IPS-NIHi7 (cell line): Measurements from ENCODE around the gene INPP5D.
A peak's percentile ranks its signal among the peaks of the same experiment; 100 is the strongest.
"Not testable (repeated sequence)": the region's sequence is repeated elsewhere in the genome, so short reads cannot be mapped to it uniquely, and the experiment has no call there.

Experiments
- DNase-seq: peaks from one replicate; pipeline ENCODE4 v3.0.0; 2012; ENCODE audit warnings: mixed read lengths; ENCODE audit errors: extremely low spot score

The INPP5D gene

DNA sequence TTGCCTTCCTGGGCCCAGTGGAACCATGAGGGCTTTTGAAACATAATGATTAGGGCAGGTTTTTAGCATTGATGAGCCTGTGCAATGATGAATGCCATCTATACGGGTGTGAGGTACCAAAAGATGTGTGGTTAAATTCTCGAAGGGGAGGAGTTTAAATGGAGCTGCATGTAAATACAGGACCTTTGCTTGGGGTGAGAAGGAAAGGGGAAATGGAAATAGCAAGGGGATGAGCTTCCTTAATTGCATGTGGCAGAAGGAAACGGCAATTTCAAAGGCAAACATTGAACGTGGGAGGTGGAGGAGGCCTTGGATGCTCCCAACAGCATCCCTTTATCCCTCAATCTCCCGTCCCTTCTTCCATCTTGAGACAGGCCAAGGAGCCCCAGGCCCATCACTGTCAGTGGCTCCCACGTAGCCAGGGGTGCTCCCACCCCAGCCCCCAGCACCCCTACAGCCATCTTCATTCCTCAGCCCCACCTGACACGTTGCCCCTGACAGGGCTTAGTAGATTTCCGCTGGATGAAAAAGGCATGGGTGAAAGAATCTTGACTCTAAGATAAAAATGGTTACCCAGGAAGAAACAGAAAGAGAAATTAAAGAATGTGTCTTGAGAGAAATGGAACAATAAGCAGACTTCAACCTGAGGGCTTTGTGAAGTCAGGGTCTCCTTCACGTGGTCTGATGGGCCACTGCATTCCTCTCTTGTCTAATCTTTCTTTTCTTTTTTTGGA is 32.5 kb downstream of the INPP5D start:
- no peak for DNase-seq

DNA sequence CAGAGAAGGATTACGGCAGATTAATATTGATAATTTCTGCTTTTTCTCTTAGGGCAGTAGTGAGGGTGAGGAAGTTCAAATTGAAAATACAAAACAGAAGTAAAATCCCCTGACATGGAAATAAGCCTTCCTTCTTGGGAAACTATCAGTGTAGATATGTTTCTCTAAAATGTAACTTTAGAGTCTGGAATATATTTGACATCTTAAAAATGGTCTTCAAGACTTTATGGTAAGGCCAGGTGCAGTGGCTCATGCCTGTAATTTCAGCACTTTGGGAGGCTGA is 33.0 kb downstream of the INPP5D start:
- no peak for DNase-seq

DNA sequence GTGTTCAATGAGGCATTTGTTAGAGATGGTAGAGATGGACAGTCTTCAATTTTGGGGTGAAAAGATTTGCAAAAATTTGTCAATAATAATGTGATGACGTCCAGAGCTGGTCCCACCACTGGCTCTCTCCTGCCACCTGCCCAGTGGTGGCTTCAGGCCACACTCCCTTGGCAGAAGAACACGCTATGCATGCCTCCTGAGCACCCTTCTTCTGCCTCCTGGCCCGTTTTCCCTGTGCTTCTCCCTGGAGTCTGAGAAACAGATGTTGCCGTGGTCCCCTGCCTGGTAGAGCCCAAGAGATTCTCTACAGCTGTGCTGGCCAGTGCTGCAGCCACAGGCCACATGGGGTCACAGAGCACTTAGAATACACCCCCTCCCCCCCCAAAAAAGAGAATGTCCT is 33.6 kb downstream of the INPP5D start:
- DNase-seq: no peak

DNA sequence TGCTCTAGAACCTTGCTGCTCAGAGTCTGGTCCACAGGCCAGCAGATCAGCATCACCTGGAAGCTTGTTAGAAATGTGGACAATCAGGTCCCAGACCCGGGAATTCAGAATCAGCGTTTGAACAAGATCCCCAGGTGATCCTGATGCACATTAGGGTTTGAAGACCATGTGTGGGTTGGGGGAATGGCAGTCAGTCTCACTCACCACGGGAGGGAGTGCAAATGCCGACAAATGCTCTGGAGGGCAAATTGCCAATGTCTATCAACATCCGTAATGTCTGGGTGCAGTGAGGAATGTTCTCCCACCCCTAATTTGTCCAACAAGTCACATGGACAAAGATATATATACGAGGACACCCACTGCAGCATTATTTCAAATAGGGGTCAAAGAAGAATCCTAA is 34.5 kb downstream of the INPP5D start:
- DNase-seq: no peak

DNA sequence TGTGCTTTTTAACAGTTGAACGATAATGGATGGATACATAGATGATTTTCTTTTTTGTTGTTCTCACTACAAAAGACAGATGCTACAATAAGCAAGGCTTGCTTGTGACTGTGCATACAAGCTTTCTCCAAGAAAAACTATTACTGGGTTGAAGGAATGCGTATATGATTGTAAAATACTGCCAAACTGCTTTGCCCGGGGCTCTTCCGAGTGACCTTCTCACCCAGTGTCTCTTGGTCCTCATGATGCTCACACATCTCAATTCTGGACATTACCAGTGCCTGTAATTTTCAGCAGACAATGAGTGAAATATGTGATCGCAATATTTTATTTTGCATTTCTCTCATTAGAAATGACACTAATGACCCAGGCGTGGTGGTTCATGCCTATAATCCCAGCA is 35.9 kb downstream of the INPP5D start:
- no peak for DNase-seq

DNA sequence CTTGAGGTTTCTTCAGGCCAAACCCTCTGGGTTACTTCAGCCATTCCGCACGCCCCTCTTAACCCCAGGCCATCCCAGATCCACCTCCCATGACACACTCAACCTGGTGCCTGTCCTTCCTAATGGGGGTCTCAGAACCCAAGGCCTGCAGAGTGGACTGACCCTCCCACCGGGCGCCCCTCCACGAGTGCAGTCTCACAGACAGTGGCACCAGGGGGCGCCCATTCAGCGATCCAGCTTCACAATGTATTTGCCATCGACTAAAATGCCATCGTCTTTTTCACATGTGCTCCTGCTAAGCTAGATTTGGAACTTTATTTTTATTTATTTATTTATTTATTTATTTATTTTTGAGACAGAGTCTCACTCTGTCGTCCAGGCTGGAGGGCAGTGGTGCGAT is 38.5 kb downstream of the INPP5D start:
- peak; percentile 77 for DNase-seq

DNA sequence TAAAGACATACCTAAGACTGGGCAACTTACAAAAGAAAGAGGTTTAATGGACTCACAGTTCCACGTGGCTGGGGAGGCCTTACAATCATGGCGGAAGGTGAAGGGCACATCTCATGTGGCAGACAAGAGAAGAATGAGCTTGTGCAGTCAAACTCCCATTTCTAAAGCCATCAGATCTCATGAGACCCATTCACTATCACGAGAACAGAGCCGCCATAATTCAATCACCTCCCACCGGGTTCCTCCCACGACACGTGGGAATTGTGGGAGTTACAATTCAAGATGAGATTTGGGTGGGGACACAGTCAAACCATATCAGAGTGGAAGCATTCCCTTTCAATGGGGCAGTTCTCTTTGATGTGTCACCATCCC is 39.7 kb downstream of the INPP5D start:
- DNase-seq: not testable (repeated sequence)

DNA sequence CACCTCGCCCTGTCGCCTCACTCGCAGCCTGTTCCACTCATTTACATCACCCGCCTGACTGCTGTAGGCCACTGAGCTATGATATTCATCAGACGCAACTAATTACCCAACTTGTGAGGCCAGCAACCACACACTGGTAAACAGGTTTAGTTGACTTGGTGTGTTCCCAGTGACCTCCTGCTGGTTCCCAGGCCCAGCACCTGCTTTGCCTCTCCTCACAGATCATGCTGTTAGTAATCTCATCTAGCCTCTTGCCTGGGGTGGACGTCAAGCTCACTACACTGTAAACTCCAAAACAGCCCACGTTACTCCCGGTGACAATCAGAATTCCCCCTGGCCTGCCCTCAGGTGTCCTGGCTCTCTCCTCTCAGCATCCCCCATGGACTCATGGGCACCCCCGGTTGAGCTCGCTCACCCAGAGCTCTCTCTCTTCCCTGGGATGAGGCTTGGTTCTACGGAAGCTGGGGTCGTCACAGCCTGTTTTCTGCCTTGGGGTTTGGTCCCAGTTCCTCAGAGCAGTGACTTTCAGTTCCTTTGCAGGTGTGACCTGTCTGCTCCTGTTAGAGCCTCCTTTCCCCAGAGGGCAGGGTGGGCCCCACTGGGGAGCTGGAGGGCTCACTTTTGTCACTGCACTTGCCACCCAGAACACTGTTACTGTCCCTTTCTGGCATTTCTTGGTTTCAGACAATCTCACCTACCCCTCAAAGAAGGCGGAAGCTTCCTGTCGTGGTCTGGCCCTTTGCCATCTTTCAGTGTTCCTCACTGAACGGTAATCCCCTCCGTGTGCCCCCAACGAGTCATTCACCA is 40.3 kb downstream of the INPP5D start:
- DNase-seq: no peak

DNA sequence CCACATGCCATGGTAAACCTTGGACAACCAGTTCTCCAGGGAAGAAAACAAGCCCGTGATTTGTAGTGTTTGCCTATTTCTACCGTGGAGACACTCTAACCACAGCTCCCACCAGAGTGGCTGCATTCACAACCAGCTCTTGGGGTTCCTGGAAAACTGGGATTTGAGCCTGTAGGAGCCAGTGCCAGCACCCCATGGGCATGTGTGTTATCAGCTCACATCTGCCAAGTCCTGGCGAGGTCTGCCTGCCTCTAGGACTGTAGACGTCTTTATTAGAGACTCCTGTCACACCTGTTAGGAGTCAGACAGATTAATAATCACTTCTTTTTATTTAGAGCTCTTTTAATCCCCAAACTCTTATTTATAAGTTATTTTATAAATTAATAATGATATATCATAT is 41.0 kb downstream of the INPP5D start:
- no peak for DNase-seq

DNA sequence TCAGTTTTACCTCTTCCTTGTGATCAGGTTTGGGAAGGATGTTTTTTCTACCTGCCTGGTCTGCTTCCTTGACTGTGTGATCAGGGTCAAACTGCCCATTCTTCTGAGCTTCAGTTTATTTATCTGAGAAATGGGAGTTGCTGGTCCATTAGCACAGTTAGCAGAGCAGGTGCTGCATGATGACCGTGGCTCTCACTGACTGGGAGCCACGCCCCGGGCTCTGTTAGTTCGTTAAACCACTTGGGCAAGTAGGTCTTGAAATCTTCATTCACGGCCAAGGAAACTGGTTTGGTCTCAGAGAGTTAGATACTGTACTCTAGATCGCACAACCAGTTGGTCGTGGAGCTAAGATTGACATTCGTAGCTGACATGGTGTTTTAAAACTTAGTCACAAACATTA is 41.7 kb downstream of the INPP5D start:
- no peak for DNase-seq

DNA sequence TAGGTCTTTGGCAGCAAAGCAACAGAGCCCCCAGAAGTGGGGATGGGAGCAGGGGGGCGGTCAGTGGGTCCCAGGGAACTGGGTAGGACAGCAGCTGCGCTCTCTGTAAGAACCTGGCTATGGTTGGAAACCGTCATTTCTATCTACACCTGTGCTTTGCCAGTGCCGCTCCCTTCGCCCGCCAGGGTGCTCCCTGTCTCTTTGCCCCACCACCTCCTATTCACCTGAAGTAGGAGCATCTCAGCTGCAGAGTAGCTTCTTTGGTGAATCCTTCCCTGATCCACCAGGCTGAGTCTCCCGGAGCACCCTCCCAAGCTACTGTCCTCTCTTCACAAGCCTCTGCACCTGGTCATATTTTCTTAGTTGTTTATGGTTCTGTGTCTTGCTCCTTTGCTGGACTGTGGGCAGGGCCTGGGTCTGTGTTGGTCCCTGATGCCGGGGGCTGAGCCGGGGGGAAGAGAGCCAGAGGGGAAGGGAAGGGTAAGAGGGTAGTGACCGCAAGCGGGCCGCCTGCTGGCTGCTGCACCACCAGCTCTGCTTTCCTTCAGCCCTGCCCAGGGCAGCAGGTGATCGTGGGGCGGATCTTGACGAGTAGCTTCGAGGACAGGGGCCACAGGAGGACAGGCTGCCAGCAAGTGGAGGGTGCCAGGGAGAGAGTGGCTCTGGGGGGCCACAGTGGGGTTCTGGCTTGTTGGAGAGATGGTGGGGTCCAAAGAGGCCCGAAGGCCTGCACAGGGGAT is 45.2 kb downstream of the INPP5D start:
- no peak for DNase-seq

DNA sequence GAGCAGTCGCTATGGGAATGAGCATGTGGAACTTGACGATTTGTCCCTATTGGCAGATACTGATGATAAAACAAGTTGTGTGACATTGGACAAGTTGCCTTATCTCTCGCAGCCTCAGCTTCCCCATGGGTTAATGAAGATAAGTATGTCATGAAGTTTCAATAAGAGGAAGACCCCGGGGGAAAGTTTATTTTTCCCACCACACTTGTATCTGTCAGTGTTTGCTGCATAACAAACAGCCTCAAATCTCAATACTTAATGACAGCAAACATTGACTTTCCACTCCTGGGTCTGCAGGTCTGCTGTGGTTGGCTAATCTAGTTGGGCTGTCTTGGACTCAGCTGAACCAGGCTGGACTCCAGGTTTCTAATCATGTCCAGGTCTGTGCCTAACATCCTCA is 45.8 kb downstream of the INPP5D start:
- DNase-seq: no peak

DNA sequence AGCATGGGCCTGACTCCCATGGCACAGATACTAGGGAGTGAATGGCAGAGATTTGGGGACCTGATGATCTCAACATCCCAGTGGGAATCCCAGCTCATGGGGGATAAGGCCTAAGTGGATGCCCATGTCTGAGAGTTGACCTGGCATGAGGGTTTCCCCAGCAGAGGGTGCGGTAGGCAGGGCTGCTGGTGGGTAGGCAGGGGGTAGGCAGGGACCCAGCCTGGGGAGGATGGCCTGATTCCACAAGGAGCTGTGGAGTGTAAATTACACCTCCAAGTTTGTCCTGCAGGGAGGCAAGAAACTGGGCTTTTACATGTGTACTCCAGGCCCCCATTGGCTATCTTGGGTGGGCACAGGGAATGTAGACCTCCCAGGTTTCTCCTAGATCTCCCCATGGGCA is 46.9 kb downstream of the INPP5D start:
- no peak for DNase-seq

DNA sequence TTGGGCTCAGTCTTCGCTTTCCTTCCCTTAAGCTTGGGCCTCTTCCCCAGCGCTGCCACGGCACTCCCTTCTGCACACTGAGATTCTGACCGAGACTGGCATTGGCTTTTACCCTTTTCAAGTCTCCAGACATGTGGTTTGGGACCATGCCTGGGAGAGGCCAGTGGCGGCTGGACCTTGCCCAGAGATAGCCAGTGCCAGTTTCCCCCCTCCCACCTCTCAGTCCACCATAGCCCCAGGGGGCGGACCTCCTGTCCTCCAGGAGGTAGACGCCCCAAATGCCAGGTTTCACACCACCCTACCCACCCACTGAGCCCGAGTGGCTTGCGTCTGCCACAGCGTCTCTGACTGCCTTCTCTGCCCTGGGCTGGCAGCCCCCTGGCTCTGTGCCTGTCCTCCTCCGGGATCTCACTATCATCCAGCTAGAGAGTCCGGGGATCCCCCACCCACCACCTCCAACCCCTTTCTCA is 47.7 kb downstream of the INPP5D start:
- DNase-seq: no peak

DNA sequence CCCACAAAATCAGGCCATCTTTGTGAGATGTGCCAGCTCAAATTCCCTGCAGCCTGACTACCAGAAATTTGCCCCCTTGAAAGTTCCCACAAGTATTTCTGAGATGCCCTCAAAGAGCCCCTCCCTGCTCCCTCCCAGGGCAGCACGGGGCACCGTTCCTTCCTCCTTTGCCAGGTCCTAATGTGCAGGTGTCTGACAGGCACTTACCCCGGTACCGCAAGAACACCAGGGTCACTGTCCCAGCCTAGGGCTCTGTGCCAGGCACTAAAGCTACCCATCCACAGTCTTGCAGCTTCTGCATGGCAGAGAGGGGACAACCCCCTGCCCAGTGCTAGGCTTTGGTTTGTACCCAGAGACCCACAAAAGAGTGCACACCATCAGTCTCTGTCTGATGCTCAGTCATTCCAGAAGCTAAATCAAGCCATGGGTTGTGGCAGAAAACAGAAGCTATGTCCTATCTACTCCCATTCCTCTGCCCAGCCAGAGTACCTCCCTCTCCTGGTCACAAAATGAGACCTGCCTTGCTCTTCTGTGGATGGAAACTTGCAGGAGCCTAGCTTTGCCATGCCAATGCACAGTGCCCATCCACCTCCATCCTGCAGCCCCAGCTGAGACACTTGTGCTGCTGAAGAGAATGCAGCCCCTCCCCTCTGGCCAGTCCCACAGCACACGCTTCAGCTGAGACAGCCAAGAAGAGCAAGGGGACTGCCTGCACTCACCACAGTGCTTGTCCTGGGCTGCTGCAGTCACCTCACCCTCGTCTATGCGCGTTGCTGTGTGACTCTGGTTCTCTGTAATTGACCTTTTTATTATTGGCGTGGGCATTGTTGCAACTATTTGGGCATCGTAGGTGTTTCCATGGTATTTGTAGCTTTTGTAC is 48.7 kb downstream of the INPP5D start:
- no peak for DNase-seq

DNA sequence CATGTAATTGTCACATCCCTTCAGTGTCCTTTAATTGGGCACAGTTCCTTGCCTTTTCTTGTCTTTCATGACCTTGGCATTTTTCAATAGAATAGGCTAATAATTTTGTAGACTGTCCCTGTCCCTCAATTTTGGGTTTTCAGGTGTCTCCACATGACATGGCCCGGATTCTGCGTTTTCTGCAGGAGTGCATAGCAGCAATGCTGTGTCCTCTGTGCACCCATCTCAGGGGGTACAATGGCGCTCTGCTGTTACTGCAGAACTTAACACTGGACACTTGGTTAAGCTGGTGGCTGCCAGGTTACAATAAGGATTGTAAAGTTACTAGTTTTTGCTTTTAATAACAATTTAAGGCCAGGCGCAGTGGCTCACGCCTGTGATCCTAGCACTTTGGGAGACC is 51.3 kb downstream of the INPP5D start:
- no peak for DNase-seq

DNA sequence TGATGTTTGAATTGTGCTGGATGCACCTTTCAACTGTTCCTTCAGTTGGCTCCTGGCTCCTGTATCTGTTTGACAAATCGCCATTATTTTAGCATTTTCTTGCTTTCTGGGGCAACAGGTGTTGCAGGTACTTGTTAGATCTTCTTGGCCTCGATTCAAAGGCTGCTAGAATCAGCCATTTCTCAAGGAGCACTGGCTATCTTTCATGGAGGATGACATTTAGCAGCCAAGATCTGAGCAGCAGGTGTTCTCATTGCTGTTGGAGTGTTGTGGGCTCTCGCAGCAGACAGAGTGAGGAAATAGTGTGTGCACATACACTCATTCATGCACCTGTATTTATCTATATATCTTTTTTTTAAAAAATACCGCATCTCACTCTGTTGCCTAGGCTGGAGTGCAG is 52.2 kb downstream of the INPP5D start:
- no peak for DNase-seq

DNA sequence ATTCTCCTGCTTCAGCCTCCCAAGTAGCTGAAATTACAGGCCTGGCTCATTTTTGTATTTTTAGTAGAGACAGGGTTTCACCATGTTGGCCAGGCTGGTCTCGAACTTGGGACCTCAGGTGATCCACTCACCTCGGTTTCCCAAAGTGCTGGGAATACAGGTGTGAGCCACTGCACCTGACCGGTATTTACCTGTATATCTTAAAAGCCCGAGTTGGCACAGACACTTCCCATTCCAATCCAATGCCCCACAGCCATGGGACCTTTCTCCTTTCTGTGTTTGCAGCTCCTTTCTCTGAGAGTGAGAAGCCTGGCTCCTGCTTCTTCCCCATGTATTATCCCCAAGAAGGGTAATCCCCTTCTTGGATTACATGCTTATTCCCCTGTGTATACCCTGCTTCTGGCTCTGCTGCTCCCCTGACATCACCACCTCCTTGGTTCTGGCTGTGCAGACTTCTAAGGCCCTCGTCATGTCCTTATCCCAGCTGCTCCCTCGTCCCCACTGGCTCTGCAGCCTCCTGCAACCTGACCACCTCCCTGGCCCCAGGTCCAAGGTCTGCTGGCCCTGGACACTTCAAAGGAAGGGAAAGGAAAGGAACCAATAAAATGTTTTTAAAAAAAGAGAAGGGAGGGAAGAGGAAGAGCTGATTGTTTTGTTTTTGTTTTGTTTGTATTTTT is 52.8 kb downstream of the INPP5D start:
- DNase-seq: no peak

DNA sequence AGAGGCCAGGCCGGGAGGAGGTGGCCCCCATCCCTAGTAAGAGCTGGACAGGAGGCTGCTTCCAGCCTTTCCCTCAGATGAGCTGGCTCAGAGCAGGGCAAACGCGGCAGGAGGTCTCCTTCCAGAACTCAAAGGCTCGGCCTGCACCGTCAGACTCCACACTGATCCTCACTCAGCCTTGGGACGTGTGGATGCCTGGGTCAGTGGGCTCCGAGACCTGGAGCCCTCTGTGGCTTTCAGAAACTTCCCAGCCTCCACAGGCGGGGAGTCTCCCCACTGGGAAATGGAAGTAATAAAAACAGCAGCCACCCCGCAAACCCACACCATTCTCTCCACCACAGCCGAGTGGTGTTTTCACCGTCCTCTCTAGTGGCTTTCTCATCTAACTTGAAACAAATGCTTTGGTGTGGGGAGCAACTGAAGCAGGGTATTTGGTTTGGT is 54.3 kb downstream of the INPP5D start:
- no peak for DNase-seq

DNA sequence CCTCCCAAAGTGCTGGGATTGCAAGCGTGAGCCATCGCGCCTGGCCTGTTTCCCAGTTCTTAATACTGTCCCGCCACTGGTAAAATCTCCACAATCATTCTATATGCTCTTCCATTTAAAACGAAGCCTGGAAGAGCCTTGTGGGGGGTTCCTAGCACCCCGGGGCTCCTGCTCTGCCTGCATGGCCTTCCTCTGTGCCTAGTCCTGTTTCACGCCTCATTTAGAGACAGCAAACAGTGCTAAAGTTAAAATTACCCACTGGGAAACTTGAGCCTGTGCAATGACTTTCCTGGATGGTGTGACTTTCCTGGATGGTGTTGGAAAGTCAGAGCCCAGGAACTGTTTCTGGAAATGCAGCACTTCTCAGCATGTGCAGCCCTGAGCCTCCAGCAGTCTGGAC is 55.0 kb downstream of the INPP5D start:
- DNase-seq: no peak

DNA sequence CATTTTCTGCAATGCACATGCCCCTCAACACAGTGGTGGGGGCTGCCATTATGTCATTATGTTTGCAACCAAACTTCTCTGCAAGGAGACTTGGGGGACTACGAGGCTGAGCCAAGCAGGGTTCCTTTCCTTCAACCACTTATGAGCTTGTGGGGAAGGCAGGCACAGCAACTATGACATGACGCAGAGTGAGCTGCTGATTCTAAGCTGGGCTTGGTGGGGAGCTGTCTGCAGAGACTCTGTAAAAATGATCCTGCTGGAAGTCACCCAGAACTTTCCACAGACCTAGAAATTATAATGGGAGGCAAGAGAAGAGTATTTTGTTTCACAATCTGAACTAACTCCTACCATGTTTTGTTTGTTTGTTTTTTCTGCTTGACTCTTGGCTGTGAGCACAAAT is 55.6 kb downstream of the INPP5D start:
- no peak for DNase-seq
